Stimulated activated CD4-positive, alpha-beta T cell treated with anti-CD3 and anti-CD28 coated beads, Interleukin-15, amount 100 ng/mL, for 1 hour (primary cell): Measurements from ENCODE around the gene MRPL46.

Source experiments
- DNase-seq, 2 donors: peaks; one replicate each; pipeline ENCODE4 v3.0.0-alpha.2; 2020; ENCODE audit warnings: low read depth in 1 of 2, low spot score in 1 of 2

The MRPL46 gene

GRCh38 chr15:88467073-88467934 is at the start of gene MRPL46, which contains the start of gene MRPS11:
TSS of gene MRPL46 (minus strand) at chr15:88467388. CDS start at chr15:88467377, 11 bp downstream.
TSS of gene MRPS11 (plus strand) at chr15:88467708. CDS start at chr15:88467718, 10 bp downstream.
- DNase-seq = peak; percentile 77 to 87

GRCh38 chr15:88513195-88513594 is 46.0 kb upstream of the MRPL46 start:
- no peak for DNase-seq

- DNase-seq = no peak
Observed at GRCh38 chr15:88512601-88513000, 45.4 kb upstream of the MRPL46 start.

- DNase-seq = no peak
Observed at GRCh38 chr15:88512078-88512477, 44.9 kb upstream of the MRPL46 start.

- no peak for DNase-seq
Observed at GRCh38 chr15:88511161-88511560, 44.0 kb upstream of the MRPL46 start.

- no peak for DNase-seq
Observed at GRCh38 chr15:88509964-88510363, 42.8 kb upstream of the MRPL46 start.

- DNase-seq = no peak
Observed at GRCh38 chr15:88509321-88509720, 42.1 kb upstream of the MRPL46 start.

GRCh38 chr15:88506628-88507027 is 39.4 kb upstream of the MRPL46 start:
- no peak for DNase-seq

GRCh38 chr15:88505721-88506120 is 38.5 kb upstream of the MRPL46 start:
- DNase-seq = no peak

GRCh38 chr15:88504445-88504844 is 37.3 kb upstream of the MRPL46 start:
- no peak for DNase-seq

GRCh38 chr15:88498996-88499395 is 31.8 kb upstream of the MRPL46 start:
- DNase-seq = no peak

- DNase-seq = no peak
Observed at GRCh38 chr15:88497109-88497765, 30.0 kb upstream of the MRPL46 start.

- DNase-seq = no peak
Observed at GRCh38 chr15:88493844-88494243, 26.7 kb upstream of the MRPL46 start.

GRCh38 chr15:88491158-88491557 is 24.0 kb upstream of the MRPL46 start:
- no peak for DNase-seq

GRCh38 chr15:88490036-88490435 is 22.8 kb upstream of the MRPL46 start:
- DNase-seq = no peak

GRCh38 chr15:88489321-88489720 is 22.1 kb upstream of the MRPL46 start:
- no peak for DNase-seq

GRCh38 chr15:88487796-88488523 is 20.8 kb upstream of the MRPL46 start:
- no peak for DNase-seq

- DNase-seq = no peak
Observed at GRCh38 chr15:88487178-88487795, 20.1 kb upstream of the MRPL46 start.

GRCh38 chr15:88484682-88485331 is 17.6 kb upstream of the MRPL46 start:
- DNase-seq = no peak

- no peak for DNase-seq
Observed at GRCh38 chr15:88482263-88482662, 15.1 kb upstream of the MRPL46 start.

- DNase-seq = no peak
Observed at GRCh38 chr15:88480981-88481380, 13.8 kb upstream of the MRPL46 start.
